ENCODE measurements around the gene COL18A1. TPM values are rescaled to one million over a fixed set of nuclear protein-coding genes. Genes with fewer than 3 reads are reported as not detected.
A peak's percentile ranks its signal among the peaks of the same experiment; 100 is the strongest.

COL18A1 gene
- total and polyA plus RNA-seq, 9 of the 15 experiments (the other 6 are each of a cell fraction or from before 2014, with no cell fraction given): 0.14 to 16.4 (median 2.0) TPM

GRCh38 chr21:45491056-45491455, 86.1 kb downstream of the COL18A1 start:
- TF ChIP-seq RBM17 (IDR thresholded peaks at IDR 0.05; ENCODE audit: borderline replicate concordance, low read depth, low read length): no peak
- no peak for TF ChIP-seq MCM2 (IDR thresholded peaks at IDR 0.05; ENCODE audit: low read depth)
- no peak for TF ChIP-seq U2AF2 (optimal IDR thresholded peaks at IDR 0.05; ENCODE audit: low read depth, low read length)
- no peak for TF ChIP-seq NR2C2 (CRISPR knock-in tag; IDR thresholded peaks at IDR 0.05)
- TF ChIP-seq NR2C2 (tag; IDR thresholded peaks at IDR 0.05): no peak
- no peak for TF ChIP-seq MXI1 (IDR thresholded peaks at IDR 0.05; ENCODE audit: low read depth, low read length)
- BruUV-seq (replicated peaks): no TSS peak
- Histone ChIP-seq H4K20me1 (replicated peaks; ENCODE audit: control insufficient read depth, insufficient read depth, low read length) (peaks cover 4% of the 10 kb centered on the region; the same call in 1 of the 2 replicates), H3K36me3 (ENCODE audit: control insufficient read depth, insufficient read depth, low read length) (0 out of 3 replicates have a peak, but pooled peaks cover 4% of the 10 kb centered on the region), H3K27ac (ENCODE audit: extremely low read depth, low read depth, low read length) (no peak overlapping the region), H3K27me3 (ENCODE audit: control insufficient read depth in 2 of 2, insufficient read depth in 2 of 2, low read length in 2 of 2) (no peaks in the 10 kb centered on the region), H2AFZ (ENCODE audit: low read depth, low read length) (no peak overlapping the region), H3K9me1 (ENCODE audit: control insufficient read depth, insufficient read depth, low read length) (peaks cover 2% of the 10 kb centered on the region), H3K9ac (ENCODE audit: insufficient read depth in 1 of 2, low read depth in 2 of 2, low read length in 2 of 2) (no peak overlapping the region), H3K4me3 (no peak overlapping the region), H3K4me2 (ENCODE audit: insufficient read depth, low read length) (no peak overlapping the region), H3K9me3 (replicated peaks; ENCODE audit: control insufficient read depth, insufficient read depth, low read depth, low read length) (no peaks in the 10 kb centered on the region; the same call in 1 of the 2 replicates), H3K4me1 (replicated peaks in 1 of 2; ENCODE audit: control insufficient read depth in 2 of 2, insufficient read depth in 2 of 2, low read length in 2 of 2) (peaks cover 0 to 63% of the 10 kb centered on the region in 2 experiments; a peak in 2 of 5 replicates), H3K79me2 (ENCODE audit: control insufficient read depth, insufficient read depth, low read length) (no peaks in the 10 kb centered on the region)
- WGBS (ENCODE audit: insufficient coverage, low coverage, missing lambda C conversion rate): 43% methylated on average over 4 of the region's 20 CpGs
- in situ Hi-C loops (cut with MboI) (no loop called here), intact Hi-C loops (cut with micrococcal nuclease) (no loop called here)
- ChIA-PET CTCF (ENCODE audit: low intra/inter-chr PET ratio) (no interaction called here), POLR2A (no interaction called here)
- DNase-seq (ENCODE audit: extremely low read depth in 1 of 4, low spot score in 3 of 4) (no peak), FAIRE-seq (no peak), ATAC-seq (no peak)

- intact Hi-C loops (cut with micrococcal nuclease): no loop called here
- POLR2A ChIA-PET: no interaction called here
- DNase-seq (ENCODE audit: extremely low read depth in 1 of 4, low spot score in 3 of 4): no peak
- Histone ChIP-seq H2AFZ (ENCODE audit: low read depth, low read length) (no peak overlapping the region), H3K9me1 (ENCODE audit: control insufficient read depth, insufficient read depth, low read length) (peaks cover 2% of the 10 kb centered on the region), H3K27ac (ENCODE audit: extremely low read depth, low read depth, low read length) (no peak overlapping the region), H3K36me3 (ENCODE audit: control insufficient read depth, insufficient read depth, low read length) (0 out of 3 replicates have a peak, but pooled peaks cover 4% of the 10 kb centered on the region), H3K4me1 (replicated peaks in 1 of 2; ENCODE audit: control insufficient read depth in 2 of 2, insufficient read depth in 2 of 2, low read length in 2 of 2) (peaks cover 0 to 58% of the 10 kb centered on the region in 2 experiments; a peak in 2 of 5 replicates), H3K27me3 (ENCODE audit: control insufficient read depth in 2 of 2, insufficient read depth in 2 of 2, low read length in 2 of 2) (no peaks in the 10 kb centered on the region), H3K9ac (ENCODE audit: insufficient read depth in 1 of 2, low read depth in 2 of 2, low read length in 2 of 2) (peak overlapping the region in 1 of 2 experiments; percentile 73; a peak in 2 of 4 replicates), H3K4me3 (no peak overlapping the region), H3K79me2 (ENCODE audit: control insufficient read depth, insufficient read depth, low read length) (no peaks in the 10 kb centered on the region), H4K20me1 (replicated peaks; ENCODE audit: control insufficient read depth, insufficient read depth, low read length) (peaks cover 4% of the 10 kb centered on the region; the same call in 1 of the 2 replicates), H3K4me2 (ENCODE audit: insufficient read depth, low read length) (no peak overlapping the region), H3K9me3 (replicated peaks; ENCODE audit: control insufficient read depth, insufficient read depth, low read depth, low read length) (no peaks in the 10 kb centered on the region; the same call in 1 of the 2 replicates)
- ATAC-seq: no peak; the same call in 2 of the 3 replicates
- TF ChIP-seq ELF1 (tag; IDR thresholded peaks at IDR 0.05) (no peak), HNRNPK (IDR thresholded peaks at IDR 0.05; ENCODE audit: low read depth, low read length, poor library complexity, severe bottlenecking) (no peak), UBTF (IDR thresholded peaks at IDR 0.05; ENCODE audit: borderline replicate concordance in 1 of 2, low read depth in 2 of 2, low read length in 2 of 2) (no peak)
- FAIRE-seq: no peak
- 56% methylated on average over 9 of the region's 9 CpGs for WGBS (ENCODE audit: insufficient coverage, low coverage, missing lambda C conversion rate)
- CTCF ChIA-PET (ENCODE audit: low intra/inter-chr PET ratio): no interaction called here
- in situ Hi-C loops (cut with MboI): no loop called here
- no TSS peak for BruUV-seq (replicated peaks)
Observed at GRCh38 chr21:45491623-45492022, 86.7 kb downstream of the COL18A1 start.
